Nephron (organoid): ENCODE measurements around the gene THAP5.

Source experiments
- H3K27ac Mint-ChIP-seq, 3 experiments: 2 replicates each; pipeline ENCODE4 v1.8.0; 2020; ENCODE audit warnings: mixed read lengths in 3 of 3, mild to moderate bottlenecking in 2 of 3, moderate library complexity in 1 of 3
- H3K27me3 Mint-ChIP-seq: 2 replicates; pipeline ENCODE4 v1.8.0; 2021; ENCODE audit warnings: low read depth, mild to moderate bottlenecking, moderate library complexity, mixed read lengths
- H3K36me3 Mint-ChIP-seq: 2 replicates; pipeline ENCODE4 v1.8.0; 2020; ENCODE audit warnings: low read depth, mixed read lengths
- H3K4me1 Mint-ChIP-seq: 2 replicates; pipeline ENCODE4 v1.8.0; 2020; ENCODE audit warnings: mixed read lengths
- H3K4me3 Mint-ChIP-seq, 3 experiments: 2 replicates each; pipeline ENCODE4 v1.8.0; 2020; ENCODE audit warnings: mild to moderate bottlenecking in 3 of 3, mixed read lengths in 3 of 3, moderate library complexity in 2 of 3
- H3K9me3 Mint-ChIP-seq: 2 replicates; pipeline ENCODE4 v1.8.0; 2020; ENCODE audit warnings: mixed read lengths
- CTCF ChIP-seq, 3 experiments: fragments of 200-600 bp; sonication (generic); IDR thresholded peaks; one replicate each; pipeline ENCODE4 v1.5.0; 2021; ENCODE audit warnings: antibody characterized with exemption in 3 of 3; ENCODE audit not compliant: unreplicated experiment in 3 of 3

THAP5 gene

GRCh38 chr7:108570146-108570755, 745 bp upstream of the THAP5 start:
- H3K36me3 Mint-ChIP-seq: peaks cover 42% of the 10 kb centered on the region
- H3K27me3 Mint-ChIP-seq: no peaks in the 10 kb centered on the region
- H3K9me3 Mint-ChIP-seq: peaks cover 6% of the 10 kb centered on the region
- TF ChIP-seq CTCF (IDR thresholded peaks at IDR 0.05; ENCODE audit: unreplicated experiment in 3 of 3): no peak
- peak overlapping the region; percentile 90 to 95 (median 94) for H3K4me3 Mint-ChIP-seq
- peaks cover 31% of the 10 kb centered on the region for H3K4me1 Mint-ChIP-seq
- H3K27ac Mint-ChIP-seq: peak overlapping the region; percentile 84 to 98 (median 95)

GRCh38 chr7:108568801-108569380, 615 bp downstream of the THAP5 start:
- Mint-ChIP-seq H3K4me1 (peaks cover 27% of the 10 kb centered on the region), H3K27ac (peak overlapping the region; percentile 84 to 98 (median 95)), H3K36me3 (peaks cover 42% of the 10 kb centered on the region), H3K9me3 (peaks cover 6% of the 10 kb centered on the region), H3K4me3 (peak overlapping the region; percentile 90 to 95 (median 94)), H3K27me3 (no peaks in the 10 kb centered on the region)
- TF ChIP-seq CTCF (IDR thresholded peaks at IDR 0.05; ENCODE audit: unreplicated experiment in 3 of 3): no peak

DNA sequence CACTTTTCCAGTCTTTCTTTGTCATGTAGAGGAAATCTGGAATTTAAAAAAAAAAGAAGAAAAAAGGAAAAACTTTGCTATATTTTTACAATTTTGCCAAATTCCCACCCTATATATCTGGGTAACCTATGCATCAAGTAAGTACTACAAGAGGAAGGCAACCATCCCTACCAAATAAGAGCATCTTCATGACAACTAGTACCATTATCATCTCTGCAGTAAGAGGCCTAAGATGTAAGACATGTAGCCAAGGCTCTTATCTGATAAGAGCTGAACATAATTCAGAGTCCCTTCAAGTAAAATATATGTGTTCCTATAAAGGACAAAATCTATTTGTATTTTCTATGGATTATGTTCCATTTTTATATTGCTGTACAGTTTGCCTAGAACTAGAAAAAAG, 3.5 kb downstream of the THAP5 start:
- Mint-ChIP-seq H3K4me1 (peaks cover 16% of the 10 kb centered on the region), H3K27me3 (no peaks in the 10 kb centered on the region), H3K4me3 (no peak overlapping the region), H3K36me3 (peaks cover 41% of the 10 kb centered on the region), H3K9me3 (peaks cover 13% of the 10 kb centered on the region), H3K27ac (no peak overlapping the region)
- no peak for TF ChIP-seq CTCF (IDR thresholded peaks at IDR 0.05; ENCODE audit: unreplicated experiment in 3 of 3)

DNA sequence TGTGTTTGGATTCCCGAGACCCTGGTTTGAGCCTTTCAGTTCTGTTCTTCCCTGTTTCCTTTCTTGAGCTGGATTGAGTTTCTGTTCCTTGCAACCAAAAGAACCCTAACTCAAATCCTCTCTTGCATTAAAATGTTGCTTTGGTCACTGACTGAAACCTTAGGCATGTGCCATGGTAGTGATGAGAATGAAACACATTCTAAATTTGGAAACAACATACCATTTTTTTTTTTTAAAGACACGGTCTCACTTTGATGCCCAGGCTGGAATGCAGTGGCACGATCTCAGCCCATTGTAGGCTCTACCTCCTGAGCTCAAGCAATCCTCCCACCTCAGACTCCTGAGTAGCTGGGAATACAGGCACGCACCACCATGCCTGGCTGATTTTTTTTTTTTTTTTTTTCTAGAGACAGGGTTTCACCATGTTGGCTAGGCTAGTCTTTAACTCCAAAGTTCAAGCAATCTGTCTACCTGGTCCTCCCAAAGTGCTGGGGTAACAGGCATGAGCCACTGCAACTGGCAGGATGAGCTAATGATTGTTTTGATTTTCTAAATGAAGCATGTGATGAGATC, 8.4 kb downstream of the THAP5 start:
- peaks cover 72% of the 10 kb centered on the region for H3K36me3 Mint-ChIP-seq
- H3K4me3 Mint-ChIP-seq: no peak overlapping the region
- no peaks in the 10 kb centered on the region for H3K27me3 Mint-ChIP-seq
- H3K9me3 Mint-ChIP-seq: peaks cover 42% of the 10 kb centered on the region
- TF ChIP-seq CTCF (IDR thresholded peaks at IDR 0.05; ENCODE audit: unreplicated experiment in 3 of 3): no peak
- no peak overlapping the region for H3K27ac Mint-ChIP-seq
- no peaks in the 10 kb centered on the region for H3K4me1 Mint-ChIP-seq

DNA sequence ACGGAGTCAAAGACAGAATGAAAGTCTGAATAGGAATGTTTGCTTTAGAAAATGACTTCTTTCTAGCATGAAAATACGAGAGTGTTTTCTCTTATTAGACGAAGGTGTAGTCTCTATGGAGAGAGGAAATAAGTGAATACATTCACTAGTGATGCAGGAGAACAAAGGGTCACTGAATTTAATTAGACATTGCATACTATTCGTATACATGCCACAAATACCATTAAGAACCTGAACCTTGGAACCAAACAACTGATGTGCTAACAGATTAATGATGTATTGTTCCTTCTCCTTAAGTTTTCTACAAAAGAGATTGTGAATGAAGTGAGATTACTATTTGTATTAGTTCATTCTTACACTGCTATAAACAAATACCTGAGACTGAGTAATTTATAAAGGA, 10.3 kb downstream of the THAP5 start:
- no peak for TF ChIP-seq CTCF (IDR thresholded peaks at IDR 0.05; ENCODE audit: unreplicated experiment in 3 of 3)
- Mint-ChIP-seq H3K9me3 (peaks cover 40% of the 10 kb centered on the region), H3K27me3 (no peaks in the 10 kb centered on the region), H3K27ac (no peak overlapping the region), H3K4me1 (no peaks in the 10 kb centered on the region), H3K4me3 (no peak overlapping the region), H3K36me3 (peaks cover 65% of the 10 kb centered on the region)

DNA sequence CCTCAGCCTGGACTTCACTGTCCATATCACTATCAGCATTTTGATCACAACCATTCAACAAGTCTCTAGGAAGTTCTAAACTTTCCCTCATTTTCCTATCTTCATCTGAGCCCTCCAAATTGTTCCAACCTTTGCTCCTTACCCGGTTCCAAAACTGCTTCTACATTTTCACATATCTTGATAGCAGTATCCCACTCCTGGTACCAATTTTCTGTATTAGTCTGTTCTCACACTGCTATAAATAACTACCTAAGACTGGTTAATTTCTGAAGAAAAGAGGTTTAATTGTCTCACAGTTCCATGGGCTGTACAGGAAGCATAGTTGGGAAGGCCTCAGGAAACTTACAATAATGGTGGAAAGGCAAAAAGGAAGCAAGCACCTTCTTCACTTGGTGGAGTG, 11.9 kb downstream of the THAP5 start:
- no peaks in the 10 kb centered on the region for H3K27me3 Mint-ChIP-seq
- no peak overlapping the region for H3K4me3 Mint-ChIP-seq
- no peaks in the 10 kb centered on the region for H3K4me1 Mint-ChIP-seq
- H3K27ac Mint-ChIP-seq: no peak overlapping the region
- TF ChIP-seq CTCF (IDR thresholded peaks at IDR 0.05; ENCODE audit: unreplicated experiment in 3 of 3): no peak
- peaks cover 43% of the 10 kb centered on the region for H3K9me3 Mint-ChIP-seq
- H3K36me3 Mint-ChIP-seq: peaks cover 61% of the 10 kb centered on the region
